Measurements from ENCODE around the gene KRT9.

The KRT9 gene

DNA sequence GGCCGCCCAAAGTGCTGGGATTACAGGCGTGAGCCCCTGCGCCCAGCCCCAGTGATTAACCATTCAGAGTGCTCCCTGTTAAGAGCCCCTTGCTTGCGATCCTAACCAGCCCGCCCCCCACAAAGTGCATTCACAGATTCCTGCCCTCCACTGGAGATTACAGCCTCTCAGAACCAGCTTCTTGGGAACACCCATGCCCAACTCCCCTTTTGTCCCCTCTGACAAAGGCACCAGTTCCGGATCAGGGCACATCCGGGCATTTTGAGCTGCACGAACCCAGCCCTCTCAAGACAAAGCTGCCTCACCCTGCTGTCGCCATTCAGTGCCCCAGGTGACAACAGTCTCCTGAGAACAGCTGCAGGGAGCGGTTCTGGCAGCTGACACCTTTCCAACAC, 42.9 kb downstream of the KRT9 start:
- DNase-seq (ENCODE audit: low spot score): no peak

GRCh38 chr17:41527063-41528023, 44.5 kb downstream of the KRT9 start:
- peak; percentile 60 for DNase-seq (ENCODE audit: low spot score)

DNA sequence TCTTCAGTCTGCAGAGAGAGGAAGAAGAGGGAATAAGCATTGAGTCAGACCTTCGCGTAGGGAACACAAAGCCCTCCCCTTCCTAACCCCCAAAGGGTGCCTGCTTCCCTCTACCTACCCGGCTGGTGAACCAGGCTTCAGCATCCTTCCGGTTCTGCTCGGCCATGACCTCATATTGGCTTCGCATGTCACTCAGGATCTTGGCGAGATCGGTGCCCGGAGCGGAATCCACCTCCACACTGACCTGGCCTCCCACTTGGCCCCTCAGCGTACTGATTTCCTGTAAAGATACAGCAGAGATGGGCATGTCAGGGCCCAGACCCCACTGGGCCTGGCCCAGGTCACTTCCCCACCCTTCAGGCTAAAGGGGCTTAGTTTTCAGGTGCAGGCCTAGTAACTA, 47.6 kb downstream of the KRT9 start:
- DNase-seq (ENCODE audit: low spot score): no peak

DNA sequence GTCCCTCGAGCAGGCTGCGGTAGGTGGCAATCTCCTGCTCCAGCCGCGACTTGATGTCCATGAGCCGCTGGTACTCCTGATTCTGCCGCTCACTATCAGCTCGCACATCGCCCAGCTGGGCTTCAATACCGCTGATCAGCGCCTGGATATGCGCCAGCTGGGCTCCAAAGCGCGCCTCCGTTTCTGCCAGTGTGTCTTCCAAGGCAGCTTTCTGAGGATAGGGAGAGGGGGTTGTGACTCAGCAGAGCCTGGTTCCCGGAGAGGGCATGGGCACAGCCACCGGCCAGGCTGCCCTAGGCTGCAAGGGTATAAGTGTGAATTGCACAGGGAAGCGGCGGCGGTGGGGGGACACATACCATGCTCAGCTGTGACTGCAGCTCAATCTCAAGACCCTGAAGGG, 48.1 kb downstream of the KRT9 start:
- DNase-seq (ENCODE audit: low spot score): no peak

- DNase-seq (ENCODE audit: low spot score): no peak
Observed at GRCh38 chr17:41523225-41523593, 48.6 kb downstream of the KRT9 start.

DNA sequence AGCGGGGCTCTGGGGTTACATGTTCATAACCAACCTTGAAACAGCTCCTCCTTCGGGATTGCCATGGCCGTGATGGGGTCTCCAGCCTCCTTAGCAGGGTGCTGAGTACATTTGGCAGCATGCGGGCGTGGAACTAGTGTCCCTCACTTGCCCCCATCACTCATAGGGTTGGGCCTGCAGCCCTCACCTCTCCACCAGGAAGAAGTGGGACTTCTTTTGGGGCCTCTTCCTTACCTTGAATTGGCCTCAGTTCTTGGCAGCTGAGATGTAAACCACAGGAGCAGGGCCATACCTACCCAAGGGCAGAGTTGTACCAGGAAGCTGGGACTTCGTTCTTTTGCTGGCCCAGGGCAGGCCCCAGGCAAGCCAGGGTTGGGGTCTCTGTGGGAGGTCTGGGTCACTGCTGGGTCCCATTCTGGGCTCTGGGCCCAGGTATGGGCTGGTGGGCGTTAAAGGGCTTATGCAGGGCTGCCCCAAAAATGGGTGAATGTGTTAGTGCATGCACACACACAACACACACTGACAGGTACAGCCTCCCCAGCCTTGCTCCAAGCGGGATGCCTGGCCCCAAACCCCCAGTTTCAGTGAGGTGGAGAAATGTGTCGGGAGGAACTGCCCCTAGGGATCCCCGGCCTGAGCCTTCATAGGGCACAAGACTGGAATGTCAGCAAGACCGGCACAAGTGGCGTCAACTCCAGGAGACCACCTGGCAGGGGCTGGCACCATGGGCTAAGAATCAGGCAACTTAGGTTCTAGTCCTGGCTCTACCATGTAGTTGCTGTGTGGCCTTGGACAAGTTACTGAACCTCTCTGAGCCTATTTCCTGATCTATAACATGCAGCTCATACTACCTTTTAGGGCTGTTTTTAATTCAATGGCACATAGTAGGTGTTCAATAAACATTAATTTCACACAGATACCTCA, 49.3 kb downstream of the KRT9 start:
- DNase-seq (ENCODE audit: low spot score): no peak

DNA sequence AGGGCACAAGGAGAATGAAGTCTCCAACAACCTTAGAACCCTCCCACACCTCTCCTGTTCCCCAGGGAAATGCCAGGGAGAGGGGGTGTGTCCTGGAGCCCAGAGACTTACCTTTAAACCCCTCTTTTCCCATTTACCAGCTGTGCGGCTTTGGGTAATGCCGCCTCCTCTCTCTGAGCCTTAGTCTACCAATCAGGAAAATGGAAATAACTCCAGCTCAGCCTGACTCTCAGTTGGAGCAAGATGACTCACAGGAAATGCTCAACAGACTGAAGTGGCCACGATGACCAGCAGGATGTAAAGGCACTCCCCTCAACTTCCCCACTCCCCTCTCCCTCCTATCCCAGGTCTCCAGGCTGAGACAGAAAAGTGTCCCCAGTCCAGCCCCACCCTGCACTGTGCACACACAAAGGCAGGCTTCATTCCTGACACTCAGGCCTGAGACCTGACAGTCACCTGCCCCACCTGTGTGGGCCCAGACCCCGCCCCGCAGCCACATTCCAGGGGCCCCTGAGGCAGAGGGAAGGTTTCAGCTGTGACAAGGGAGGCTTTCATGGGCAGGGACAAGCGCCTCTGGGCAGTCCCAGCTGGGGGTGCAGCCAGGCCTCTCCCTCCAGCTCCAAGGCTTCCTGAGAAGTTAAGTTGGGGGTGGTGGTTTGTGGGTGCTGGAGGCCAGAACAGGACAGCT, 50.1 kb downstream of the KRT9 start:
- DNase-seq (ENCODE audit: low spot score): peak; percentile 55

DNA sequence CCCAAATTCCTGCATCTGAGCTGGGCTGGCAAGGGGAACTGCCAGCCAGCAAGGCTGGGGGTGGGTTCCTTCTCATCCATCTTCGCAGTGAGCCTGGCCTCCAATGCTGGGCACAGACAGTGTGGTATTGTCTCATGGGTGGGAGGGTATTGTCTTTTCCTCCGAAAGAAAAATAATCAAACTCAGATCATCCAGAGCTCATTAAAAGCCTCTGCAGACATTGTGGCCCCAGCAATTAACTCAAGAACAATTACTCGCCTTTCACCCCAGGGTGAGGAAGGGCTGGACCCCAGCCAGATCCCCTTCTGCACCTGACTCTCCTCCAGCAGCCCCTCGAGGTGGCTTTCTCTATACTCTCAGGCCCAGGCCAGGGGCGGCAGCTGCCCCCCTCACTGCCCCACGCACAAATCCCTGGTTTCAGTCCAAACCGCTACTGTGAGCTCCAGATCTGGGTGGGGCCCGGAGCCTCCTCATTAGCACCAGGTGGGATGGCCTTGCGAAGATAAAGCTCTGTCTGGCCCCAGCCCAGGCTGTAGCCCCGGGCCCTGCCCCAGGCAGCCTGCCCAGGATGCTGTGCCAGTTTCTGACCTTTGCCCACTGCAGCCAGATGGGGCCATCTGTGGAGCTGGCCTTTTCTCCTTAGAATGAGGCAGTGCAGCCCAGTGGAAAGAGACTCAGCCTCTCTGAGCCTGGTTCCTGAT, 50.9 kb downstream of the KRT9 start:
- DNase-seq (ENCODE audit: low spot score): no peak

DNA sequence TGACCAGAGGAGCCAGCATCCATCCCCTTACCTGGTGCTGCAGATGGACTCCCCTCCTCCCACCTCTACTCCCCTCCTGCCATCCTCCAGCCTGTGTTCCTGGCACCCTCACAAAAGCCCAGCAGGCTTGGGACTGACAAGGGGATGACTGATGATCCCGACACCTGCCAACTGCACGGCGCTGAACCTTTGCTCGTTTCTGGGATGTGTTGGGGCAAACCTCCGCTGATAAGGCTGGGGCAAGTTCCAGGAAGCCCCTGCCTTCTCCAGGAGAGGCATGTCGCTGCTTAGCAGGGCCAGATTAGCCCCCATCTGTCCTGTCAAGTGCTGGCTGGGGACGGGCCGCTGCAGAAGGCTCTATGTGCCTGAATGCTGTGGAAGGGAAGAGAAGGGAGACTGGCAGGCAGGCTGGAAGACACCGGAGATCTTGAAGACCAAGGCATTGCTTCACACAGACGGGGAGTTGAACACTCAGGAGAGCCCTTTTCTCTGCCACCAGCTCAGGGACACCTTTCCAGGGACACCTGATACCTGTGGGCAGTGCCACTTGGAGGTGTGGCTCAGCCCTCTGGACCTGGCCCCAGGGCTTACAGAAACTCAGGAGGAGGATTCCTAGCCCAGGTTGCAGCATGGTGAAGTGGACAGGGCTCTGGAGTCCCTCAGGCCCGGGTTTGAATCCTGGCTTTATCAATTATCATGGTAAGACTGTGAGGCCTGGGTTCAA, 52.2 kb downstream of the KRT9 start:
- no peak for DNase-seq (ENCODE audit: low spot score)

- no peak for DNase-seq (ENCODE audit: low spot score)
Observed at GRCh38 chr17:41518789-41519449, 52.9 kb downstream of the KRT9 start, which contains the start of gene KRT15. Gene KRT15 (minus strand): TSS chr17:41518890. CDS start chr17:41518827, 63 bp downstream.

DNA sequence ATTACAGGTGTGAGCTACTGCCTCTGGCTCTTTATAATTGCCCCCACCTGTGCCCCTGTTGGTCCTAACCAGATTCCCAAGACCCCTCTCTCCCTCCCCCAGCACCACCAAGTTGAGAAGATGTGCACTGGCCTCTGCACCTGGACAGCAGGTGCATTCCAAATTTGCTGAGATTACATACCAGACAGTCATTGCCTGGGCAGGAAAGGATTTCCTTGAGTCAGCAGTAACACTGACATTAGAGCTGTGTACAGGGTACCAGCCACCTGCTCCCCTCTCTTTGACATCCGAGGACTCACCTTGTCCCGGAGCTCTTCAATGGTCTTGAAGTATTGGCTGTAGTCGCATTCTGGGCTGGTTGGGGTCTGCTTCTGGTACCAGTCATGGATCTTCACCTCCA, 53.8 kb downstream of the KRT9 start:
- DNase-seq (ENCODE audit: low spot score): no peak

GRCh38 chr17:41516830-41517283, 55.0 kb downstream of the KRT9 start:
- no peak for DNase-seq (ENCODE audit: low spot score)

GRCh38 chr17:41516147-41516829, 55.6 kb downstream of the KRT9 start:
- no peak for DNase-seq (ENCODE audit: low spot score)

Measured in iPS-NIHi11 (cell line).